SK-N-MC (cell line): Measurements from ENCODE around the gene PCBD1.

Experiments used
- EZH2 ChIP-seq: fragments of 200-600 bp; sonication (generic); IDR thresholded peaks from one replicate; pipeline ENCODE4 v1.6.1; 2017; ENCODE audit warnings: antibody characterized with exemption
- FOXP2 ChIP-seq: optimal IDR thresholded peaks from 2 replicates; pipeline ENCODE3; 2011; ENCODE audit warnings: mild to moderate bottlenecking, moderate library complexity; ENCODE audit not compliant: insufficient read depth; ENCODE audit errors: extremely low read length, control extremely low read depth
- POLR2AphosphoS5 ChIP-seq: IDR thresholded peaks from 2 replicates; pipeline ENCODE4 v1.6.1; 2012; ENCODE audit warnings: mild to moderate bottlenecking, low read depth, low read length, borderline replicate concordance

- TF ChIP-seq EZH2 = no peak
- no peak for TF ChIP-seq POLR2AphosphoS5
- no peak for TF ChIP-seq FOXP2
Measured at GRCh38 chr10:70889291-70889690, 926 bp upstream of the PCBD1 start.
